ENCODE data around the gene SPZ1. TPM values are rescaled to one million over a fixed set of nuclear protein-coding genes. Genes with fewer than 3 reads are reported as not detected.

The SPZ1 gene
- total and polyA plus RNA-seq, 2 of the 13 experiments (the other 11 are each of a cell fraction or from before 2014, with no cell fraction given), result not detected

DNA sequence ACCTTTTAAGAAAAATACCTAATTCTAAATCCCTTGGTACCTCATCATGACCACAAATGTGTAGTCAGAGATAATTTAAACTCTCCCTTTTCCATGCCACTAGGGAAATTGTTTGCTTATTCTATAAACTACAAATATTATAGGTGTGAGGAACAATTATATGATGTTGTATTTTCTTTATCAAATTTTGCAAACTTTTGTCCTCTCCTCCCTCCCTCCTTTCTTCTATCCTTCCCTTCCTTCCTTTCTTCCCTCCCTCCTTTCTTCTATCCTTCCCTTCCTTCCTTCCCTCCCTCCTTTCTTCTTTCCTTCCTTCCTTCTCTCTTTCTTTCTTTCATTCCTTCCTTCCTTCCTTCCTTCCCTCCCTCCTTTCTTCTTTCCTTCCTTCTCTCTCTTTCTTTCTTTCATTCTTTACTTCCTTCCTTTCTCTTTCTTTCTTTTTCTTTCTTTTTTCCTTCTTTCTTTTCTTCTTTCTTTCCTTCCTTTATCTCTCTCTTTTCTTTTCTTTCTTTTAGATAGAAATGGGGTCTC is 41.2 kb downstream of the SPZ1 start:
- in situ Hi-C loops (cut with HindIII; ENCODE audit: extremely low pct_ligation_motif_present, low pct_unique_long_range_greater_than_20kb), result no loop called here
- Histone ChIP-seq H2AFZ (ENCODE audit: low read length) (no peak overlapping the region), H3K9ac (ENCODE audit: insufficient read depth, low read depth, low read length) (no peak overlapping the region), H3K4me1 (ENCODE audit: insufficient read depth, low read length) (no peaks in the 10 kb centered on the region), H3K27me3 (ENCODE audit: control insufficient read depth in 1 of 2, insufficient read depth in 2 of 2, low read length in 2 of 2) (no peaks in the 10 kb centered on the region), H3K27ac (ENCODE audit: extremely low read length, insufficient read depth, low read length) (no peak overlapping the region), H3K4me2 (ENCODE audit: low read depth, low read length) (no peak overlapping the region), H3K9me3 (ENCODE audit: low read length) (no peaks in the 10 kb centered on the region), H3K4me3 (replicated peaks in 1 of 3; ENCODE audit: insufficient read depth in 1 of 3, low read depth in 2 of 3, low read length in 3 of 3) (no peak overlapping the region), H4K20me1 (ENCODE audit: insufficient read depth, low read length) (no peaks in the 10 kb centered on the region), H3K79me2 (ENCODE audit: insufficient read depth, low read length) (no peaks in the 10 kb centered on the region), H3K36me3 (replicated peaks in 1 of 2; ENCODE audit: control insufficient read depth in 1 of 2, insufficient read depth in 2 of 2, low read length in 2 of 2) (no peaks in the 10 kb centered on the region)
- ChIA-PET POLR2A (no interaction called here), CTCF (ENCODE audit: low intra/inter-chr PET ratio, low total read pairs) (no interaction called here)
- TF ChIP-seq MAFF (IDR thresholded peaks at IDR 0.05; ENCODE audit: low read depth, low read length) (no peak), NCOA2 (CRISPR knock-in tag; IDR thresholded peaks at IDR 0.05) (no peak), RBAK (CRISPR knock-in tag; IDR thresholded peaks at IDR 0.05) (no peak), ZHX1 (CRISPR knock-in tag; IDR thresholded peaks at IDR 0.05; ENCODE audit: low read depth) (no peak), ZNF430 (CRISPR knock-in tag; IDR thresholded peaks at IDR 0.05) (no peak), SMYD3 (CRISPR knock-in tag; IDR thresholded peaks at IDR 0.05) (no peak), NFIB (CRISPR knock-in tag; IDR thresholded peaks at IDR 0.05; ENCODE audit: borderline replicate concordance) (no peak), BCL6 (CRISPR knock-in tag; IDR thresholded peaks at IDR 0.05) (no peak), ZNF296 (CRISPR knock-in tag; conservative IDR thresholded peaks at IDR 0.05) (no peak), PPARG (CRISPR knock-in tag; conservative IDR thresholded peaks at IDR 0.05) (no peak), PHF8 (CRISPR knock-in tag; IDR thresholded peaks at IDR 0.05) (no peak), GPN1 (CRISPR knock-in tag; IDR thresholded peaks at IDR 0.05; ENCODE audit: borderline replicate concordance) (no peak), PAWR (CRISPR knock-in tag; IDR thresholded peaks at IDR 0.05; ENCODE audit: borderline replicate concordance) (no peak), CBFB (CRISPR knock-in tag; IDR thresholded peaks at IDR 0.05) (no peak), ZFX (CRISPR knock-in tag; IDR thresholded peaks at IDR 0.05; ENCODE audit: low read depth) (no peak), KDM2A (CRISPR knock-in tag; IDR thresholded peaks at IDR 0.05; ENCODE audit: borderline replicate concordance, low read depth) (no peak)
- TF ChIP-seq, protein P1, sequence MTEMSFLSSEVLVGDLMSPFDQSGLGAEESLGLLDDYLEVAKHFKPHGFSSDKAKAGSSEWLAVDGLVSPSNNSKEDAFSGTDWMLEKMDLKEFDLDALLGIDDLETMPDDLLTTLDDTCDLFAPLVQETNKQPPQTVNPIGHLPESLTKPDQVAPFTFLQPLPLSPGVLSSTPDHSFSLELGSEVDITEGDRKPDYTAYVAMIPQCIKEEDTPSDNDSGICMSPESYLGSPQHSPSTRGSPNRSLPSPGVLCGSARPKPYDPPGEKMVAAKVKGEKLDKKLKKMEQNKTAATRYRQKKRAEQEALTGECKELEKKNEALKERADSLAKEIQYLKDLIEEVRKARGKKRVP (CRISPR knock-in tag; IDR thresholded peaks at IDR 0.05), result no peak
- ATAC-seq, result no peak
- no peak for DNase-seq (ENCODE audit: low spot score)
- no peak for FAIRE-seq
- BruUV-seq (replicated peaks), result no TSS peak
- intact Hi-C loops (cut with micrococcal nuclease; ENCODE audit: unreplicated experiment), result no loop called here

Measured in HepG2 (cell line).